Measurements from ENCODE around the gene CCDC13. TPM values are rescaled to one million over a fixed set of nuclear protein-coding genes. Genes with fewer than 3 reads are reported as not detected.

CCDC13 gene
- total RNA-seq, 1 experiment from 2014 or later: 0.82 TPM

- Histone ChIP-seq H3K27ac (ENCODE audit: low read length) (no peak overlapping the region), H3K27me3 (ENCODE audit: control insufficient read depth, insufficient read depth, low read length) (no peaks in the 10 kb centered on the region), H3K9me3 (ENCODE audit: control insufficient read depth, insufficient read depth, low read depth, low read length) (no peaks in the 10 kb centered on the region), H3K36me3 (ENCODE audit: control insufficient read depth, insufficient read depth, low read length) (peaks cover 17% of the 10 kb centered on the region), H3K4me1 (ENCODE audit: control insufficient read depth, insufficient read depth, low read length) (no peaks in the 10 kb centered on the region), H3K4me3 (ENCODE audit: low read depth in 2 of 2, low read length in 2 of 2) (no peak overlapping the region)
- intact Hi-C loops (cut with micrococcal nuclease; ENCODE audit: unreplicated experiment): no loop called here
- ATAC-seq: no peak
- CTCF ChIA-PET: no interaction called here
- TF ChIP-seq POLR2AphosphoS5 (IDR thresholded peaks at IDR 0.05; ENCODE audit: low read depth, low read length) (no peak), TCF7L2 (IDR thresholded peaks at IDR 0.05; ENCODE audit: low read depth, low read length) (no peak), REST (IDR thresholded peaks at IDR 0.05; ENCODE audit: insufficient read depth in 1 of 2, low read depth in 2 of 2, low read length in 1 of 2) (no peak), SIN3A (IDR thresholded peaks at IDR 0.05; ENCODE audit: borderline replicate concordance, insufficient read depth, low read depth, low read length) (no peak), CTCF (IDR thresholded peaks at IDR 0.05) (no peak)
- in situ Hi-C loops (cut with HindIII; ENCODE audit: low pct_unique_long_range_greater_than_20kb, low sequenced_read_pairs): no loop called here
- POLR2A ChIA-PET: no interaction called here
- no peak for DNase-seq (ENCODE audit: low read depth, low spot score)
- BruUV-seq (replicated peaks): no TSS peak
These were observed 13.6 kb upstream of the CCDC13 start for GRCh38 chr3:42786631-42787030.

GRCh38 chr3:42786212-42786611 is 13.2 kb upstream of the CCDC13 start:
- no peak for DNase-seq (ENCODE audit: low read depth, low spot score)
- no peak for ATAC-seq
- ChIA-PET CTCF (no interaction called here), POLR2A (no interaction called here)
- H3K9me3 ChIP-seq (ENCODE audit: control insufficient read depth, insufficient read depth, low read depth, low read length): no peaks in the 10 kb centered on the region
- TF ChIP-seq CTCF (IDR thresholded peaks at IDR 0.05) (no peak), TCF7L2 (IDR thresholded peaks at IDR 0.05; ENCODE audit: low read depth, low read length) (no peak), SIN3A (IDR thresholded peaks at IDR 0.05; ENCODE audit: borderline replicate concordance, insufficient read depth, low read depth, low read length) (no peak), REST (IDR thresholded peaks at IDR 0.05; ENCODE audit: insufficient read depth in 1 of 2, low read depth in 2 of 2, low read length in 1 of 2) (no peak), POLR2AphosphoS5 (IDR thresholded peaks at IDR 0.05; ENCODE audit: low read depth, low read length) (no peak)
- H3K27me3 ChIP-seq (ENCODE audit: control insufficient read depth, insufficient read depth, low read length): no peaks in the 10 kb centered on the region
- intact Hi-C loops (cut with micrococcal nuclease; ENCODE audit: unreplicated experiment): no loop called here
- H3K4me1 ChIP-seq (ENCODE audit: control insufficient read depth, insufficient read depth, low read length): no peaks in the 10 kb centered on the region
- H3K36me3 ChIP-seq (ENCODE audit: control insufficient read depth, insufficient read depth, low read length): peaks cover 17% of the 10 kb centered on the region
- no TSS peak for BruUV-seq (replicated peaks)
- H3K27ac ChIP-seq (ENCODE audit: low read length): no peak overlapping the region
- no peak overlapping the region for H3K4me3 ChIP-seq (ENCODE audit: low read depth in 2 of 2, low read length in 2 of 2)
- in situ Hi-C loops (cut with HindIII; ENCODE audit: low pct_unique_long_range_greater_than_20kb, low sequenced_read_pairs): no loop called here
